ENCODE results near the gene SH3RF1.

Gene SH3RF1

GRCh38 chr4:169080981-169081380 lies 189.8 kb downstream of the SH3RF1 start:
- Histone ChIP-seq H3K4me3 (no peak overlapping the region), H3K4me1 (peaks cover 4% of the 10 kb centered on the region), H3K27me3 (ENCODE audit: low read depth) (no peaks in the 10 kb centered on the region), H3K9me3 (no peaks in the 10 kb centered on the region), H3K36me3 (replicated peaks) (no peaks in the 10 kb centered on the region)
- no peak for DNase-seq (ENCODE audit: low spot score in 2 of 2)
- in situ Hi-C loops (cut with MboI; ENCODE audit: low sequenced_read_pairs), result no loop called here

GRCh38 chr4:169079942-169080827 lies 190.6 kb downstream of the SH3RF1 start:
- Histone ChIP-seq H3K4me3 (no peak overlapping the region), H3K27me3 (ENCODE audit: low read depth) (no peaks in the 10 kb centered on the region), H3K9me3 (no peaks in the 10 kb centered on the region), H3K36me3 (replicated peaks) (no peaks in the 10 kb centered on the region), H3K4me1 (peaks cover 3% of the 10 kb centered on the region)
- in situ Hi-C loops (cut with MboI; ENCODE audit: low sequenced_read_pairs), result no loop called here
- no peak for DNase-seq (ENCODE audit: low spot score in 2 of 2)

- in situ Hi-C loops (cut with MboI; ENCODE audit: low sequenced_read_pairs), result no loop called here
- H3K36me3 ChIP-seq (replicated peaks), result no peaks in the 10 kb centered on the region
- H3K27me3 ChIP-seq (ENCODE audit: low read depth), result no peaks in the 10 kb centered on the region
- H3K4me3 ChIP-seq, result no peak overlapping the region
- H3K4me1 ChIP-seq, result peaks cover 12% of the 10 kb centered on the region
- no peaks in the 10 kb centered on the region for H3K9me3 ChIP-seq
- DNase-seq (ENCODE audit: low spot score in 2 of 2), result no peak
Measured at GRCh38 chr4:169074117-169074516, 196.6 kb downstream of the SH3RF1 start.

GRCh38 chr4:169071747-169072146 lies 199.0 kb downstream of the SH3RF1 start:
- Histone ChIP-seq H3K9me3 (no peaks in the 10 kb centered on the region), H3K36me3 (replicated peaks) (no peaks in the 10 kb centered on the region), H3K27me3 (ENCODE audit: low read depth) (no peaks in the 10 kb centered on the region), H3K4me3 (no peak overlapping the region), H3K4me1 (peaks cover 12% of the 10 kb centered on the region)
- in situ Hi-C loops (cut with MboI; ENCODE audit: low sequenced_read_pairs), result no loop called here
- DNase-seq (ENCODE audit: low spot score in 2 of 2), result no peak

- Histone ChIP-seq H3K36me3 (replicated peaks) (no peaks in the 10 kb centered on the region), H3K4me1 (peaks cover 12% of the 10 kb centered on the region), H3K9me3 (no peaks in the 10 kb centered on the region), H3K27me3 (ENCODE audit: low read depth) (no peaks in the 10 kb centered on the region), H3K4me3 (no peak overlapping the region)
- peak in 1 of 2 experiments; percentile 24 for DNase-seq (ENCODE audit: low spot score in 2 of 2)
- in situ Hi-C loops (cut with MboI; ENCODE audit: low sequenced_read_pairs), result no loop called here
Measured at GRCh38 chr4:169070895-169071218, 199.9 kb downstream of the SH3RF1 start.

GRCh38 chr4:169070071-169070894 lies 200.5 kb downstream of the SH3RF1 start:
- peak; percentile 86 to 90 for DNase-seq (ENCODE audit: low spot score in 2 of 2)
- Histone ChIP-seq H3K4me1 (peaks cover 12% of the 10 kb centered on the region), H3K36me3 (replicated peaks) (no peaks in the 10 kb centered on the region), H3K27me3 (ENCODE audit: low read depth) (no peaks in the 10 kb centered on the region), H3K9me3 (no peaks in the 10 kb centered on the region), H3K4me3 (no peak overlapping the region)
- in situ Hi-C loops (cut with MboI; ENCODE audit: low sequenced_read_pairs), result no loop called here

GRCh38 chr4:169068423-169068822 lies 202.3 kb downstream of the SH3RF1 start:
- Histone ChIP-seq H3K36me3 (replicated peaks) (no peaks in the 10 kb centered on the region), H3K9me3 (no peaks in the 10 kb centered on the region), H3K4me3 (no peak overlapping the region), H3K27me3 (ENCODE audit: low read depth) (no peaks in the 10 kb centered on the region), H3K4me1 (peaks cover 12% of the 10 kb centered on the region)
- in situ Hi-C loops (cut with MboI; ENCODE audit: low sequenced_read_pairs), result no loop called here
- DNase-seq (ENCODE audit: low spot score in 2 of 2), result no peak

- Histone ChIP-seq H3K27me3 (ENCODE audit: low read depth) (no peaks in the 10 kb centered on the region), H3K36me3 (replicated peaks) (no peaks in the 10 kb centered on the region), H3K4me1 (peaks cover 12% of the 10 kb centered on the region), H3K4me3 (no peak overlapping the region), H3K9me3 (no peaks in the 10 kb centered on the region)
- DNase-seq (ENCODE audit: low spot score in 2 of 2), result no peak
- in situ Hi-C loops (cut with MboI; ENCODE audit: low sequenced_read_pairs), result no loop called here
Measured at GRCh38 chr4:169066934-169067333, 203.8 kb downstream of the SH3RF1 start.

GRCh38 chr4:169064296-169064695 lies 206.5 kb downstream of the SH3RF1 start:
- H3K36me3 ChIP-seq (replicated peaks), result no peaks in the 10 kb centered on the region
- DNase-seq (ENCODE audit: low spot score in 2 of 2), result no peak
- no peaks in the 10 kb centered on the region for H3K9me3 ChIP-seq
- in situ Hi-C loops (cut with MboI; ENCODE audit: low sequenced_read_pairs), result no loop called here
- no peaks in the 10 kb centered on the region for H3K4me1 ChIP-seq
- H3K27me3 ChIP-seq (ENCODE audit: low read depth), result no peaks in the 10 kb centered on the region
- no peak overlapping the region for H3K4me3 ChIP-seq

- H3K9me3 ChIP-seq, result no peaks in the 10 kb centered on the region
- H3K4me3 ChIP-seq, result no peak overlapping the region
- in situ Hi-C loops (cut with MboI; ENCODE audit: low sequenced_read_pairs), result no loop called here
- no peaks in the 10 kb centered on the region for H3K27me3 ChIP-seq (ENCODE audit: low read depth)
- no peaks in the 10 kb centered on the region for H3K36me3 ChIP-seq (replicated peaks)
- DNase-seq (ENCODE audit: low spot score in 2 of 2), result no peak
- no peaks in the 10 kb centered on the region for H3K4me1 ChIP-seq
Measured at GRCh38 chr4:169063441-169063840, 207.3 kb downstream of the SH3RF1 start.

GRCh38 chr4:169062897-169063244 lies 207.9 kb downstream of the SH3RF1 start:
- in situ Hi-C loops (cut with MboI; ENCODE audit: low sequenced_read_pairs), result no loop called here
- Histone ChIP-seq H3K36me3 (replicated peaks) (no peaks in the 10 kb centered on the region), H3K9me3 (no peaks in the 10 kb centered on the region), H3K4me3 (no peak overlapping the region), H3K4me1 (no peaks in the 10 kb centered on the region), H3K27me3 (ENCODE audit: low read depth) (no peaks in the 10 kb centered on the region)
- no peak for DNase-seq (ENCODE audit: low spot score in 2 of 2)

GRCh38 chr4:169061386-169061785 lies 209.4 kb downstream of the SH3RF1 start:
- no peaks in the 10 kb centered on the region for H3K27me3 ChIP-seq (ENCODE audit: low read depth)
- no peak for DNase-seq (ENCODE audit: low spot score in 2 of 2)

GRCh38 chr4:169060391-169061091 lies 210.2 kb downstream of the SH3RF1 start:
- in situ Hi-C loops (cut with MboI; ENCODE audit: low sequenced_read_pairs), result no loop called here
- DNase-seq (ENCODE audit: low spot score in 2 of 2), result no peak
- no peaks in the 10 kb centered on the region for H3K36me3 ChIP-seq (replicated peaks)
- no peaks in the 10 kb centered on the region for H3K4me1 ChIP-seq
- H3K9me3 ChIP-seq, result no peaks in the 10 kb centered on the region
- H3K4me3 ChIP-seq, result no peak overlapping the region
- H3K27me3 ChIP-seq (ENCODE audit: low read depth), result no peaks in the 10 kb centered on the region

More at GRCh38 chr4:169061386-169061785, 209.4 kb downstream of the SH3RF1 start:
- in situ Hi-C loops (cut with MboI; ENCODE audit: low sequenced_read_pairs), result no loop called here
- Histone ChIP-seq H3K4me3 (no peak overlapping the region), H3K9me3 (no peaks in the 10 kb centered on the region), H3K36me3 (replicated peaks) (no peaks in the 10 kb centered on the region), H3K4me1 (no peaks in the 10 kb centered on the region)

Data from HAP-1 (cell line).